Loucy (cell line): Measurements from ENCODE around the gene CRHR1.

Source experiments
- EZH2phosphoT487 ChIP-seq: fragments of 200-600 bp; IDR thresholded peaks from 2 replicates; pipeline ENCODE4 v1.6.1; 2018; ENCODE audit warnings: antibody characterized with exemption, mild to moderate bottlenecking, moderate library complexity, borderline replicate concordance
- TF ChIP-seq, protein P1 (sequence below): fragments of 200-600 bp; sonication (generic); conservative IDR thresholded peaks from 2 replicates; pipeline ENCODE4 v1.5.1; 2014; ENCODE audit warnings: mild to moderate bottlenecking, antibody characterized with exemption, low read length

DNA sequence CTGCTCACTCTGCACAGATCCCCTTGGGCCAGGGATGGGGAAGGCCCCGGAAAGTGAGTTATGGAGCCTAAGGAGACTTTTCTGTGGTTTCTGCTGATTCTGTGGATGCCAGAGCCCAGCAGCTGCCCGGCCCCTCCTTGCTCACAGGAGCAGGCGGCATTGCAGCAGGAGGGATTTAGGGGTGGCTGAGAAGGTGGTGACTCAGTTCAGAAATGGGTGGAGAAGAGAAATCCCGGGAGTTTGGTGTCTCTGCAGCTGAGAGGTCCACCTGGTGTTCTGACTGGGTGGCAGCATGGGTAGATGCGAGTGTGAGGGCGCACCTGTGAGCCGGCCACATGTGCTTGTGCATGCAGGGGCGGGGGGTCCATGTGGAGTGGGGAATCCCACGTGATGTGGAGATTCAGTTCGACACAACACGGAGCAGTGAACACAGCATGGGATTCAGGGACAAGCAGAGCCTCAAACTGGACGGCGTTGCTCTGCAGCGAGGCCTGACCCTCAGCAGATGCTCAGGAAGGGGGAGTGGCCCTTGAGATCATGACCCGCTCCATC, 44.5 kb downstream of the CRHR1 start:
- TF ChIP-seq, protein P1, sequence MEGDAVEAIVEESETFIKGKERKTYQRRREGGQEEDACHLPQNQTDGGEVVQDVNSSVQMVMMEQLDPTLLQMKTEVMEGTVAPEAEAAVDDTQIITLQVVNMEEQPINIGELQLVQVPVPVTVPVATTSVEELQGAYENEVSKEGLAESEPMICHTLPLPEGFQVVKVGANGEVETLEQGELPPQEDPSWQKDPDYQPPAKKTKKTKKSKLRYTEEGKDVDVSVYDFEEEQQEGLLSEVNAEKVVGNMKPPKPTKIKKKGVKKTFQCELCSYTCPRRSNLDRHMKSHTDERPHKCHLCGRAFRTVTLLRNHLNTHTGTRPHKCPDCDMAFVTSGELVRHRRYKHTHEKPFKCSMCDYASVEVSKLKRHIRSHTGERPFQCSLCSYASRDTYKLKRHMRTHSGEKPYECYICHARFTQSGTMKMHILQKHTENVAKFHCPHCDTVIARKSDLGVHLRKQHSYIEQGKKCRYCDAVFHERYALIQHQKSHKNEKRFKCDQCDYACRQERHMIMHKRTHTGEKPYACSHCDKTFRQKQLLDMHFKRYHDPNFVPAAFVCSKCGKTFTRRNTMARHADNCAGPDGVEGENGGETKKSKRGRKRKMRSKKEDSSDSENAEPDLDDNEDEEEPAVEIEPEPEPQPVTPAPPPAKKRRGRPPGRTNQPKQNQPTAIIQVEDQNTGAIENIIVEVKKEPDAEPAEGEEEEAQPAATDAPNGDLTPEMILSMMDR, result no peak
- no peak for TF ChIP-seq EZH2phosphoT487
